Transverse colon (tissue), 3 donors: Measurements from ENCODE around the gene SPATA19.

Source experiments
- CTCF ChIP-seq, 5 experiments: fragments of 200-600 bp in 3 of 5; fragments of 450-650 bp in 2 of 5; sonication (generic) in 3 of 5; IDR thresholded peaks; 1 replicate in 2 of 5; 2 replicates in 3 of 5; pipeline ENCODE4 v1.5.1; 2016 to 2017; ENCODE audit warnings: antibody characterized with exemption in 5 of 5, inconsistent platforms in 3 of 5, mild to moderate bottlenecking in 2 of 5, moderate library complexity in 1 of 5
- EP300 ChIP-seq: sonication (generic); formaldehyde crosslinking; IDR thresholded peaks from one replicate; pipeline ENCODE4 v1.6.1; 2017; ENCODE audit warnings: antibody characterized with exemption, low read depth

- no peak for TF ChIP-seq CTCF (IDR thresholded peaks at IDR 0.05)
- no peak for TF ChIP-seq EP300
Observed at GRCh38 chr11:133825156-133825555, 20.2 kb downstream of the SPATA19 start.
